Astrocyte (in vitro differentiated cells and primary cell): ENCODE measurements around the gene EIF1. TPM values are rescaled to one million over a fixed set of nuclear protein-coding genes. Genes with fewer than 3 reads are reported as not detected.
A peak's percentile ranks its signal among the peaks of the same experiment; 100 is the strongest.

Experiments
- DNase-seq: peaks from one replicate; pipeline ENCODE4 v3.0.0-alpha.2; 2010; ENCODE audit warnings: low read depth
- FAIRE-seq: peaks from 2 replicates; lab custom pipeline; 2011; peaks lifted over from hg19 to GRCh38; lab: Jason Lieb, UNC
- H2AFZ ChIP-seq: 2 replicates; pipeline ENCODE4 v1.6.0; 2012; ENCODE audit warnings: low read depth, low read length, inconsistent platforms
- H3K27ac ChIP-seq: 2 replicates; pipeline ENCODE4 v1.5.1; 2011; ENCODE audit warnings: low read depth, low read length, inconsistent platforms
- H3K27me3 ChIP-seq: 2 replicates; pipeline ENCODE4 v1.6.0; 2011; ENCODE audit warnings: low read length, inconsistent platforms; ENCODE audit not compliant: insufficient read depth
- H3K36me3 ChIP-seq: 2 replicates; pipeline ENCODE4 v1.5.1; 2011; ENCODE audit warnings: low read length, inconsistent platforms; ENCODE audit not compliant: insufficient read depth
- H3K4me1 ChIP-seq: 2 replicates; pipeline ENCODE4 v1.5.1; 2011; ENCODE audit warnings: low read length, inconsistent platforms; ENCODE audit not compliant: insufficient read depth
- H3K4me2 ChIP-seq: 2 replicates; pipeline ENCODE4 v1.6.0; 2012; ENCODE audit warnings: low read length, inconsistent platforms
- H3K4me3 ChIP-seq: 2 replicates; pipeline ENCODE4 v1.5.1; 2011; ENCODE audit warnings: low read depth, mild to moderate bottlenecking, low read length, inconsistent platforms; ENCODE audit not compliant: insufficient read depth
- H3K79me2 ChIP-seq: 2 replicates; pipeline ENCODE4 v1.6.0; 2012; ENCODE audit warnings: mild to moderate bottlenecking, low read length, inconsistent platforms; ENCODE audit not compliant: insufficient read depth
- H3K9ac ChIP-seq: 2 replicates; pipeline ENCODE4 v1.6.0; 2012; ENCODE audit warnings: mild to moderate bottlenecking, low read length, inconsistent platforms
- H3K9me3 ChIP-seq: 2 replicates; pipeline ENCODE4 v1.5.1; 2012; ENCODE audit warnings: low read depth, mild to moderate bottlenecking, low read length, inconsistent platforms; ENCODE audit not compliant: insufficient read depth
- H4K20me1 ChIP-seq: 2 replicates; pipeline ENCODE4 v1.6.0; 2012; ENCODE audit warnings: low read length, inconsistent platforms; ENCODE audit not compliant: insufficient read depth
- H3K27ac Mint-ChIP-seq: one replicate; pipeline ENCODE4 v1.8.0; 2021; ENCODE audit warnings: mild to moderate bottlenecking, mixed read lengths; ENCODE audit not compliant: unreplicated experiment
- H3K27me3 Mint-ChIP-seq: one replicate; pipeline ENCODE4 v1.8.0; 2021; ENCODE audit warnings: low read depth, mixed read lengths; ENCODE audit not compliant: unreplicated experiment
- H3K36me3 Mint-ChIP-seq: one replicate; pipeline ENCODE4 v1.8.0; 2021; ENCODE audit warnings: low read depth, mixed read lengths; ENCODE audit not compliant: unreplicated experiment
- H3K4me1 Mint-ChIP-seq: one replicate; pipeline ENCODE4 v1.8.0; 2021; ENCODE audit warnings: low read depth, mixed read lengths; ENCODE audit not compliant: unreplicated experiment
- H3K4me3 Mint-ChIP-seq: one replicate; pipeline ENCODE4 v1.8.0; 2021; ENCODE audit warnings: mild to moderate bottlenecking, moderate library complexity, mixed read lengths; ENCODE audit not compliant: unreplicated experiment
- H3K9me3 Mint-ChIP-seq: one replicate; pipeline ENCODE4 v1.8.0; 2021; ENCODE audit warnings: mild to moderate bottlenecking, mixed read lengths; ENCODE audit not compliant: unreplicated experiment
- EZH2 ChIP-seq: IDR thresholded peaks from 2 replicates; pipeline ENCODE4 v1.6.1; 2012; ENCODE audit warnings: mild to moderate bottlenecking, low read length, inconsistent platforms; ENCODE audit not compliant: insufficient read depth
- total RNA-seq: library from RNA; stranded (reverse); gene quantifications from 2 replicates; pipeline ENCODE4 v1.2.1, GENCODE V29; 2021
- TF ChIP-seq, protein P1 (sequence below): IDR thresholded peaks from 2 replicates; pipeline ENCODE4 v1.5.1; 2011; ENCODE audit warnings: low read depth, mild to moderate bottlenecking, inconsistent platforms, low read length, moderate library complexity; ENCODE audit not compliant: insufficient read depth

Gene EIF1
- total RNA-seq, 1 donor from 2014 or later: 767 TPM

DNA sequence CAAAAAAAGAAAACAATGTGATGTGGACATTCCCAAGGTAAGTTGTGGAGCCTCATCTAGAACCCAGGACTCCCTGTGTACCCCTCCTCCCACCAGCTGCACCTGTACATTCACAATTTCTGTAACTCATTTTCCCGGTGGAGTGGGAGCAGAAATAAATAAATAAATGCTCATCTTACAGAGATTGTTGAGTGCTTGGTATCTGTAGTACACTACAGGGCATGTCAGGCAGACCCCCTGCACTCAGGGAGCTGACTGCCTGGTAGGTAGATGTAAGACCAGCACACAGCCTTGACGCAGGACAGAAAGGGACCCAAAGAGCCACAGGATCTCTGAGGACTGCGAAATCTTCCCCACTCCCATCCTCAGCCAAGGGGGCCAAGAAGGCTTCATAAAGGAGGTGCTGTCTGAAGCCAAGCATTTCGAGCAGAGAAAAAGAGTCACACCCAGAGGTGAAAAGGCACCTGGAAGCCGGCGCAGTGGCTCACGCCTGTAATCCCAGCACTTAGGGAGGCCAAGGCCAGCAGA lies 6.5 kb downstream of the EIF1 start:
- Histone ChIP-seq H3K9me3 (no peaks in the 10 kb centered on the region), H4K20me1 (peaks cover 44% of the 10 kb centered on the region), H3K4me2 (no peak overlapping the region), H3K79me2 (peaks cover 16% of the 10 kb centered on the region), H3K27me3 (no peaks in the 10 kb centered on the region), H3K4me3 (no peak overlapping the region), H3K27ac (no peak overlapping the region), H3K36me3 (peaks cover 26% of the 10 kb centered on the region), H3K4me1 (peaks cover 12% of the 10 kb centered on the region), H3K9ac (no peak overlapping the region), H2AFZ (no peak overlapping the region)
- DNase-seq: no peak
- H3K4me1 Mint-ChIP-seq: peaks cover 14% of the 10 kb centered on the region
- H3K27ac Mint-ChIP-seq: no peak overlapping the region
- no peak overlapping the region for H3K4me3 Mint-ChIP-seq
- H3K9me3 Mint-ChIP-seq: no peaks in the 10 kb centered on the region
- peaks cover 18% of the 10 kb centered on the region for H3K36me3 Mint-ChIP-seq
- no peak for FAIRE-seq
- TF ChIP-seq, protein P1, sequence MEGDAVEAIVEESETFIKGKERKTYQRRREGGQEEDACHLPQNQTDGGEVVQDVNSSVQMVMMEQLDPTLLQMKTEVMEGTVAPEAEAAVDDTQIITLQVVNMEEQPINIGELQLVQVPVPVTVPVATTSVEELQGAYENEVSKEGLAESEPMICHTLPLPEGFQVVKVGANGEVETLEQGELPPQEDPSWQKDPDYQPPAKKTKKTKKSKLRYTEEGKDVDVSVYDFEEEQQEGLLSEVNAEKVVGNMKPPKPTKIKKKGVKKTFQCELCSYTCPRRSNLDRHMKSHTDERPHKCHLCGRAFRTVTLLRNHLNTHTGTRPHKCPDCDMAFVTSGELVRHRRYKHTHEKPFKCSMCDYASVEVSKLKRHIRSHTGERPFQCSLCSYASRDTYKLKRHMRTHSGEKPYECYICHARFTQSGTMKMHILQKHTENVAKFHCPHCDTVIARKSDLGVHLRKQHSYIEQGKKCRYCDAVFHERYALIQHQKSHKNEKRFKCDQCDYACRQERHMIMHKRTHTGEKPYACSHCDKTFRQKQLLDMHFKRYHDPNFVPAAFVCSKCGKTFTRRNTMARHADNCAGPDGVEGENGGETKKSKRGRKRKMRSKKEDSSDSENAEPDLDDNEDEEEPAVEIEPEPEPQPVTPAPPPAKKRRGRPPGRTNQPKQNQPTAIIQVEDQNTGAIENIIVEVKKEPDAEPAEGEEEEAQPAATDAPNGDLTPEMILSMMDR: no peak
- no peak for TF ChIP-seq EZH2
- no peaks in the 10 kb centered on the region for H3K27me3 Mint-ChIP-seq

DNA sequence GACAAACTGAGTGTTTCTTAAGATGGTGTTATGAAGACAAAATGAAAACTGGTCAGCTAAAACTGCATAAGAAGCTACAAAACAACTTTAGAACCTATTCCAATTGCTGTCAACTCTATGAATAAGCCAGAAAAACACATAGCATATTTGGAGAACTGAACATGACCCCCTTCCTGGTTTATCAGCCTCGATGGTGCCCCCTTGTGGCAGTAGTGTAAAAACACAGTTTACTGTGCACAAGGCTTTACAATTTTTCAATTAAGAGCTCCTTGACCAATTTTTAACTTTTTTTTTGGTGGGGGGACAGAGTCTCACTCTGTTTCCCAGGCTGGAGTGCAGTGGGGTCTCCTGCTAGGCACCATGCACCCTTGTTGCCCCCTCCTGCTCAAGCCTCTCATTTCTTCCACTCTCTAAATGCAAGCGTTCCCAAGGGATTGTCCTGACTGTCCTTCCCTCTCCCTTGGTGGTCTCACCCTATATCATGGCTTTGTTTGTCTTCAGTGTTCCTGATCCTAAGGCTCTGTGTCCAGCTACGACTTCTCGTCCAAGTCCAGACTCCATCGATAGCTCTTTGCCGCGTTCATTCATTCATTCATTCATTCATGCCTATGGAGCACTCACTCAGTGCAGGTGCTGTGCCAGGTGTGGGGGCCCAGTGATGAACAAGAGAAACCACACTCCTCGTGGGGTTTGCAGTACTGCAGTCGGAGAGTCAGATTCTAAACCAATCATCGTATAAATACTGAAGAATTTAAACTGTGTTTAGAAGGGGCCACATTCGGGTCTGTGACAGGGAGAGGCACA lies 7.5 kb downstream of the EIF1 start:
- no peaks in the 10 kb centered on the region for H3K27me3 Mint-ChIP-seq
- Histone ChIP-seq H3K4me1 (peaks cover 2% of the 10 kb centered on the region), H3K27me3 (no peaks in the 10 kb centered on the region), H3K9me3 (no peaks in the 10 kb centered on the region), H2AFZ (no peak overlapping the region), H3K4me2 (no peak overlapping the region), H3K27ac (no peak overlapping the region), H3K9ac (no peak overlapping the region), H3K79me2 (peaks cover 6% of the 10 kb centered on the region), H3K4me3 (no peak overlapping the region), H4K20me1 (peaks cover 34% of the 10 kb centered on the region), H3K36me3 (peaks cover 17% of the 10 kb centered on the region)
- DNase-seq (peak; percentile 49), FAIRE-seq (peak; percentile 29)
- no peak overlapping the region for H3K27ac Mint-ChIP-seq
- H3K4me1 Mint-ChIP-seq: peaks cover 9% of the 10 kb centered on the region
- peaks cover 9% of the 10 kb centered on the region for H3K36me3 Mint-ChIP-seq
- no peak for TF ChIP-seq EZH2
- TF ChIP-seq, protein P1: peak; percentile 96
- H3K4me3 Mint-ChIP-seq: no peak overlapping the region
- no peaks in the 10 kb centered on the region for H3K9me3 Mint-ChIP-seq
